GM13977 (cell line): ENCODE measurements around the gene AQR.

Experiments used
- DNase-seq: peaks from one replicate; pipeline ENCODE4 v3.0.0; 2012; ENCODE audit warnings: low spot score
- in situ Hi-C: fragments of 300-500 bp; cut with MboI; formaldehyde crosslinking; loops from one replicate; pipeline ENCODE4 v1.12.0; 2022; ENCODE audit warnings: low sequenced_read_pairs, low pct_unique_long_range_greater_than_20kb, mixed read lengths, inconsistent platforms; ENCODE audit not compliant: unreplicated experiment
- TF ChIP-seq, protein P1 (sequence below): IDR thresholded peaks from 2 replicates; pipeline ENCODE4 v1.5.1; 2012; ENCODE audit warnings: mild to moderate bottlenecking, control low read depth; ENCODE audit not compliant: insufficient read depth; ENCODE audit errors: extremely low read depth, missing control alignments

AQR gene

DNA sequence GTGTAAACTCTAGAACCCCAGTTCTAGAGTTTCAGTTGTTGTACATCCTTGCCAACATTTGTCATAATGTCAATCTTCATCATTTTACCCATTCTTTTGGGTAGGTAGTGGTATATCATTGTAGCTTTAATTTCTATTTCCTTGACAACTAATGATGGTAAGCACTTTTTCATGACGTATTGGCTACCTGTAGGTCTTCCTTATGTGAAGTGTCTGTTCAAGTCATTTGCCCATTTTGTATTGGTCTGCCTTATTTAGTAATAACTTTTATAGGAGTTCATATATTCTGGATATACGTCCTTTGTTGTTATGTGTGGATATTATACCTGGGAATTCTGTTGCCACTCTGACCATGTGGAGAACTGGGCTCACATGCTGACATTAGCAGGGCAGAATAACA, 100.4 kb downstream of the AQR start:
- no peak for DNase-seq
- in situ Hi-C loops = no loop called here
- TF ChIP-seq, protein P1, sequence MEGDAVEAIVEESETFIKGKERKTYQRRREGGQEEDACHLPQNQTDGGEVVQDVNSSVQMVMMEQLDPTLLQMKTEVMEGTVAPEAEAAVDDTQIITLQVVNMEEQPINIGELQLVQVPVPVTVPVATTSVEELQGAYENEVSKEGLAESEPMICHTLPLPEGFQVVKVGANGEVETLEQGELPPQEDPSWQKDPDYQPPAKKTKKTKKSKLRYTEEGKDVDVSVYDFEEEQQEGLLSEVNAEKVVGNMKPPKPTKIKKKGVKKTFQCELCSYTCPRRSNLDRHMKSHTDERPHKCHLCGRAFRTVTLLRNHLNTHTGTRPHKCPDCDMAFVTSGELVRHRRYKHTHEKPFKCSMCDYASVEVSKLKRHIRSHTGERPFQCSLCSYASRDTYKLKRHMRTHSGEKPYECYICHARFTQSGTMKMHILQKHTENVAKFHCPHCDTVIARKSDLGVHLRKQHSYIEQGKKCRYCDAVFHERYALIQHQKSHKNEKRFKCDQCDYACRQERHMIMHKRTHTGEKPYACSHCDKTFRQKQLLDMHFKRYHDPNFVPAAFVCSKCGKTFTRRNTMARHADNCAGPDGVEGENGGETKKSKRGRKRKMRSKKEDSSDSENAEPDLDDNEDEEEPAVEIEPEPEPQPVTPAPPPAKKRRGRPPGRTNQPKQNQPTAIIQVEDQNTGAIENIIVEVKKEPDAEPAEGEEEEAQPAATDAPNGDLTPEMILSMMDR = no peak

DNA sequence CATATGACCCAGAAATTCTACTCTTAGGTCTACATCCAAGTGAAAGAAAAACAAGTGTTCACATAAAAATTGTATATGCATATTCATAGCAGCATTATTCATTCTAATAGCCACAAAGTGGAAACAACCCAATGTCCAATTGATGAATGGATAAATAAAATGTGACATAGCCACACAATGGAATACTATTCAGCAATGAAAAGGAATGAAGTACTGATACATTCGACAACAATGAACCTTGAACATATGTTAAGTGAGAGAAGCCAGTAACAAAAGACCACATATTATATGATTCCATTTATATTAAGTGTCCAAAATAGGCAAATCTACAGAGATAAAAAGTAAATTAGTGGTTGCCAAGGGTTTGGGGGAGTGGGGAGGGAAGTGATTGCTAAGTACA, 104.0 kb downstream of the AQR start:
- TF ChIP-seq, protein P1 = no peak
- in situ Hi-C loops = no loop called here
- DNase-seq = no peak

DNA sequence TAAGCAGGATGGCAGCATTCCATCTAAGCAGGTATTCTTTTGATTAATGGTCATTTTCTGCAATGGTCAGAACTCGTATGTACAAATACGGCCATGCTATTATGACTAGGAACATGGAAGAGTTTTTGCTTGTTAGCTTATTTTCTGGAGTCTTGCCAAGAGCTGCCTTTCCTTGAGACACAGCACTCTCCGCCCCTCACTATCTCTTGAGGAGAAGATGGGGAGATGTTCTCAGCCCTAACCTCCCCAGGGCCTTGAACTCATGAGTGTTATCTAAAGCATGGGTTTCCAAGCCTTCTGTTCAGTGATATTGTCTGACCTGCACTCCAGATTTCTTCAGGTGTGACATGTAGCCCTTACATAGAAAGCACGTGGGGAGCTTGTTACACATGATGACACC, 108.3 kb downstream of the AQR start:
- TF ChIP-seq, protein P1 = no peak
- in situ Hi-C loops = no loop called here

DNA sequence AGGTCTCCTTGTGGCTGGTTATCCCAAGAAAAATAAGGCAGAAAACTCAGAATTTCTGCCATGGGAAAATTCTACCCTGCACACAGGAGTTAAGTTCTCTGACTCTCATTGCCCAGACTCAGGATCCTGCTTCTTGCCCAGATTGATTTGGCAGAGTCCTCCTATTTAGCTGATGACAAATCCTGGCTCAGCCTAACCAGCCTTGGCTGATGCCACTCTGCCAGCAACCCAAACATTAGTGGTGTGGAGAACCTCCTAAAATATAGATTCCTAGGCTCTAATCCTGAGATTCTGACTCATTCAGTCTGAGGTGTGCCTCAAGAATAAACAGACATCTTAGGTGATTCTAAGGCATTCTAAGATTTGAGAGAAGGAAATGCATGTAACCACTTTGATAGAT, 113.6 kb downstream of the AQR start:
- TF ChIP-seq, protein P1 = no peak
- in situ Hi-C loops = no loop called here
- no peak for DNase-seq

More for the DNA sequence above, 108.3 kb downstream of the AQR start:
- DNase-seq = no peak

DNA sequence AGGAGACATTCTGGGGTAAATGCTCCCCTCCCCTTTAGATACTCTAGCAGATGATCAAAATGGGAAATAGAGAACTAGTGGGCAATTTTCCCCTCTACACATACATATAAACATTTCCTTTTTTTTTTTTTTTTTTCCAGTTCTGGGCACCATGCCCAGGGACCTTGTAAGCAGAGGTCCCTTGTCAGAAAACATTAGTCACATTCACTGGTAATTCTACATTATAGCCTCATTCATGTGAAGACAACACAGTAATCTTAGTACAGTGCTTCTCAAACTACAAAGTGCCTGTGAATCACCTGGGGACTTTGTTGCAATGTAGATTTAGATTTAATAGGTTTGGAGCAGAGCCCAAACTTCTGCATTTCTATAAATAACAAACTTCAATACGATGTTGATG, 114.1 kb downstream of the AQR start:
- TF ChIP-seq, protein P1 = no peak
- DNase-seq = no peak
- in situ Hi-C loops = no loop called here

DNA sequence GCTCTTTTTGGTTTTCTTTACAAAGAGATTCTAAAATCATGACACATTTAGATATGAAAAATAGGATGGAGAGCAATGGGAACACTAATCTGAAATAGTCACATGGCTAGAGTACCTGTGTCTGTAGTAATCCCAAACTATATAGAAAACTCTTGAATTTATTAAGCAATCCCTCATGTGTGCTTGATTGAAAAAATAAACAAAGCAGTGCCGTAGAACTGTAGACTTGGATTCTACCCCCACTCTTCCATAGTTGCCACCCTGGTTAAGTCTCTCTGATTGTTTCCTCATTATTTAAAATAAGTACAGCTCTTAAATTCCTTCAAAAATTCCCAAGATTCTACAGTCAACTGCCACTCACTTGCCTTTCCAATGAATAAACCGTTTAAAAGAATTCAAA, 115.3 kb downstream of the AQR start:
- TF ChIP-seq, protein P1 = no peak
- no peak for DNase-seq
- in situ Hi-C loops = no loop called here

DNA sequence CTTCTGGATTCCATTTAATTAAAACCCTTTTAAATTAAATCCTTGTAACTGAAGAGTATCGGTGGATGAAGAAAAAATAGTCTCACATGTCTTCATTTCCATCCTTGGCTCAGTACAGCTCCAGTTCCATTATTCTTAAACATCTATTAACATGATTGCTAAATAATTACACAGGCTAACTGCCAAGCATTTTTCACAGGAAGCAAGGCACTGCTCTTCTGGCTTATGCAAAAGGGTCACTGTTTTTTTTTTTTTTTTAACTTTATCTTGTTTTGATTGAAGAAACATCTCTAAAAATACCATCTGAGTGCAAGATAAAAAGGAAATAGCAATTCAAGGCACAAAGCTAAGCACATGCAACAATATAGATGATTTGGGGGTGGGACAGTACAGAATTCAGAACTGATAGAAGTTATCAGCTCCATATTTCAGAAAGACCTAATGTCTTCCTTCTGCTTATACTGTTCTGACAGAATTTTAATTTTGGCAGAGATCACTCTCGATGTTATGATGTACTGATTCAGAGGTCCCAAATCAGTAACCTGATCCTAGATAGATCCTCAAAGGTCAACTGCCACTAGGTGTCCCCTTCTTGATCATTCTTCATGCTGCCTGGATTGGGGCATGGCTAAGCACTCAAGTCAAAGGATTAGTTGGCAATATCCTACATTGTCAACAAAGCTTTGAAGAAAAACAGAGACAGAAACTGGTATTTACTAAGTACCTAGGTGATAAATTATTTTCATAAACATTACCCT, 116.4 kb downstream of the AQR start:
- TF ChIP-seq, protein P1 = no peak
- no peak for DNase-seq
- in situ Hi-C loops = no loop called here
